Fibroblast of skin of right quadriceps (primary cell): ENCODE measurements around the gene CRHR2.

ENCODE experiments used
- DNase-seq: peaks from one replicate; pipeline ENCODE4 v3.0.0-alpha.2; 2013

The CRHR2 gene

DNA sequence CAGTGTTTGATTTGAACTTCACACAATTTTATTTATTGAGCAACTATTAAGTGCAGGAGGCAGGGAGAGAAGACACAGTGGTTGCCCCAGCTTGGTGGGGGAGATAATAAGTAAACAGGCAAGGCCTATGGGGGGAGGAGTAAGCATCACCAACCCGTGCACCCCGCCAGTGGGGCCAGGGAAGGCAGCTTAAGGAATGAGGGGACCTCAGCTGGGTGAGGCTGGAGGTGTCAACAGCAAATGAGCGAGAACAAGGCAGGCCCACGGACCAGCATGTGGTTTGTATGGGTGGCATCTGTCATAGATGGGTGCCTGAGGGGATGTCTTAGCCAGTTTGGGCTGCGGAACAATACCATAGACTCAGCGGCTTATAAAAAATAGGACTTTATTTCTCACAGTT lies 24.1 kb upstream of the CRHR2 start:
- no peak for DNase-seq

DNA sequence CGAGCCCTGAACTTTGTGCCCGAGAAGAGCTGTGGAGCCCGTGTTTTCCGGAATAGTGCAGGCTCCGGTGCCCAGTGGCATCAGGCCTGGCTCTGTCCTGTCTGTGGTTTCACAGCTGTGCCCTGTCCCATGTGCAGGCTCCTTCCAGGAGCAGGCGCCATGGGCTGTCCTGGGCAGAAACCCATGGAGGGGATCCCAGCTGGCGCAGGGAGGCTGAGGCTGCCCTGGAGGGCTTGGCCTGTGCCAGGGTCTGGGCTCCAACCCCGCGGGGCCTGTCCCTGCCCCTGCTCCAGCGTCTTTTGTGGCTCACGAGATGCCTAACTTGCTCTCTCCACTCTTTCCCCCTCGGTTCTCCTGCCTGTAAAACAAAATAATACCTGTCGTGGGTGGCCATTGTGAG lies 23.3 kb upstream of the CRHR2 start:
- no peak for DNase-seq

DNA sequence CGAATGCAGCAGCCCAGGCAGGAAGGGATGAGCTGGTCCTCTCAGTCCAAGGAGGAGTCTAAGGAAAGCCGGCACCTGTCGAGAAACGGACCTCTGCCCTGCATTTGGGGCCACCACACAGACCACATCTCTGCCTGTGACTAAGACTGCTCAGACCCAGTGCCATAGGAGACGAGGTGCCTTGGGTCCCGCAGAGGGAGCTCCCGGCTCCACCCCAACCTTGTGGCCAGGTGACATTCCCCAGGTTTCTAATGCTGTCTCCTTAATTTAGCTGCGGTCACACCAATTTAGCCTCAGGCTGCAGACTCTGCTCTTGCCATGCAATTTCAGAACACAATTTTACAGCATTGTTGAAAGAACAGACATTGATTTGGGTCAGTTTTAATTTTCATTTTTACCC lies 22.8 kb upstream of the CRHR2 start:
- DNase-seq = no peak

DNA sequence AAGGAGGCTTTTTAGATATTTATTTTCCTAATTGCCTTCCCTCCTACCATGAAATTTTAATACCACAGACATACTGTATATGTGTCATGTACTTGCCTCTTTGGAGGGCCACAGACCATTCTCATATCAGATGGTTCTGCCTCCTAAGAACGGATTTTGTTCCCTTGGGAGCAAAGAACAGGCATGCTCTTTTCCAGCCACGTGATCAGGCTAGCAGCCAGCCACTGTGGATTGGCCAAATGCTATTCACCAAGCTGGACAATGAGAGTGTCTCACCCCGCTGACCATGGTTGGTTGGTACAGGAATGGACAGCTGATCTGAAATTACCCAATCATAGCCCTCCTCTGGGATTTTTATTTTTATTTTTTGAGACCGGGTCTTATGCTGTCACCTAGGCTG lies 21.5 kb upstream of the CRHR2 start:
- no peak for DNase-seq

DNA sequence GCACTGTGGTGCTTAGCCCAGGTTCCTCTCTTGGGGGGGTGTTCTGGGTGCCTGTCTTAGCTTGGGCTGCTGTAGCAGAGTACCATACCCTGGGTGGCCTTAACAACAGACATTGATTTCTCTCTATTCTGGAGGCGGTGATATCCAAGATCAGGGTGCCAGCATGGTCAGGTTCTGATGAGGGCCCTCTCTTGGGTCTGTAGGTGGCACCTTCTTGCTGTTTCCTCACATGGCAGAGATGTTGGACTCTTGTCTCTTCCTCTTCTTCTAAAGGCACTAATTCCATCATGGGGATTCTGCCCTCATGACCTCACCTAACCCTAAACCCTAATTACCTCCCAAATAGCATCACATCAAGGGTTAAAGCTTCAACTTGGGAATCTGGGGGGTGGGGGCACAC lies 19.9 kb upstream of the CRHR2 start:
- no peak for DNase-seq

DNA sequence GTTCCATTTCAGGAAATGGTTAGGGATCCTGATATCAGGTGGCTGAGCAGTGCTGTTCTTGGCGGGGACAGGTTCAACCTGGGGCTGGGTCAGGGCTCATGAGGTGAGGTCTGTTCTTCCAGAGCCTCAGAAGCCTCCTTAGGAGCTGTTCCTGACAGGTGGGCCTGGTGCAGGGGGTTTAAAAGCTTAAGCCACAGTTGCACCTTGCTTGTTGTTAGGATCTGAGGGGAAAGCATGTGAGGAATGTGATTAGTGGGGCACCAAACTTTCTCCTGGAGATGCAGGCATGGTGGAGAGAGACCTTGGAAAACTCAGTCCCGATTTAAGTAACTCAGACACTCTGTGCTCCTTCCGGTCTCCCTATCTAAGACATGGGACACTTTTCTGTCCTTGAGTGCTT lies 18.7 kb upstream of the CRHR2 start:
- no peak for DNase-seq

DNA sequence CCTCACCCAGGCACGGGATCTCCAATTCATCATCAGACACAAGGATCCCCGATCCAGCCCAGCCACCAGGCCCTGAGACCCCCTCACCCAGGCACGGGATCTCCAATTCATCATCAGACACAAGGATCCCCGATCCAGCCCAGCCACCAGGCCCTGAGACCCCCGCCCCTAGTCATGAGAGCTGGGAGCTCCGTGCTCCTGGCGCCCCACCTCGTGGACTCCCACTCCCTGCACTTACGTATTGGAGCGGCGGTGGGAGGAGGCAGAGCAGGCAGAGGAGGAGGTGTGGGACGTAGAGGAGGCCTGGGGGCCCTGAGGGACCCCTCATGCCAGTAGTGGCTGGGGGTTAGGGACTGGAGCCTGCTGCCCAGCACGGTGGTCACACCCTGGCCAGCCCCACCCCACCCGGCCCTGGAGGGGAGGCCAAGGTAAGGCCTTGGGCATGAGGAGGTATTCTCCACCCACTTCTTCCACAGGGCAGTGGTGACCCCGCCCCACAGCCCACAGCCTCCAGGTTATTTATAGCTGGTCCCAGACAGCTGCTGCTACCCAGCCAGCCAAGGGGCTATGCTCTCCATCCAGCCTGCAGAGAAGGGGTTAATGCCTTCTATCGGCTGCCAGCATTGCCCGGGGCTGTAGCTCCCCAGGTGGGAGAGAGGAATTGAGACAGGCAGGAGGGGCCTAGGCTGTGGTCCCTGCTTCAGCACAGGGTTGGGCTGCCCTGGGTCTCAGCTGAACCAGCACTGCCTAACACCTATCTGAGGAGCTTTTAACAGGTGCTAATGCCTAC lies 17.6 kb upstream of the CRHR2 start:
- no peak for DNase-seq

DNA sequence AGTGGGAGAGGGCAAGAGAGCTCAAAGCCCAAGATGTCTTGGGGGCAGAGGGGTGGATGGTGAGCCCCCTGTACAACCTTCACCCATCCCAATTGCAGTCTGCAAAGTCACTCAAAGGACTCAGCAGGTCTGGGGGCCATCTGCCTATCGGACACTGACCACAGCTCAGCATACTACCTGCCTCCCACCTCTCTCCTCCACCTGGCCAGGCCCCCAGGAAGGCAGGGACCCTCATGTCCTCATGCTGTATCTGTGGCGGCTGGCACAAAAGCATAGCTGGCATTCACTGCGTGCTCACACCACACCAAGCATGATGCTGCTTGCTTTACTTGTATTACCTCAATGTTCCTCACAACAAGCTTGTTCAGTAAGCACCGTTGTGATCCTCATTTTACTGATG lies 16.2 kb upstream of the CRHR2 start:
- no peak for DNase-seq

DNA sequence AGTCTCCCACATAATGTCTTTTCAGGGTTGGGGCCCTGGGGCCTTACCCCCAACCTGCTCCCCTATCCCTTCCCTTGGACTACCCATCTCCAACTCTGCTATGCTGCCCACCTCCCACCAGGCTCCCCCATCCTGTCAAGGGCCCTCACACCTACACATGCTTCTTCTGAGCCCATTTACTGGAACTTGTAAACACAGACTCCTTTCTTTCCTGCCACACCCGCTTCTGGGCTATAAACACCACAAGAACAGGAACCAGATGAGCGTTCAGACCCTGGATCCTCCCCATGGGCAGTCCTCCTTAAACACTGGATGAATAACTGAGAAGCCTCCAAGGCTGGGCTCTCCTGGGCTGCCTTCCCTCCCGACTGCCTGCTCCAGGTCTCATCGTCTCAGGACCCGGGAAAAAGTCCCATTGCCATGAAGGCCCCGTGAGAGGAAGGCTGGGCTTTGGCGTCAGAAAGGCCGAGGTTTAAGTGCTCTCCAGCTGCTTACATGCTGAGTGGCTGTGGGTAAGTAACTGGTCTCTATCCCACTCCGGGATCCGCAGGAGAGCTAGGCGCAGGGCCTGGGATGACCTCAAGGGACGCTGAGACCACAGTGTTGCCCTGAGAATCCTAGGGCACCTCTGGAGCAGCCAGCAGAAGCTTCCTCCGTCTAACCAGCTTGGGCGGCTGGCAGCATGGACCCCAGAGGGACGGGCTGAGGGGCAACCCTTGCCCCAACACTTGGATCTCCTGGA lies 15.6 kb upstream of the CRHR2 start:
- no peak for DNase-seq

DNA sequence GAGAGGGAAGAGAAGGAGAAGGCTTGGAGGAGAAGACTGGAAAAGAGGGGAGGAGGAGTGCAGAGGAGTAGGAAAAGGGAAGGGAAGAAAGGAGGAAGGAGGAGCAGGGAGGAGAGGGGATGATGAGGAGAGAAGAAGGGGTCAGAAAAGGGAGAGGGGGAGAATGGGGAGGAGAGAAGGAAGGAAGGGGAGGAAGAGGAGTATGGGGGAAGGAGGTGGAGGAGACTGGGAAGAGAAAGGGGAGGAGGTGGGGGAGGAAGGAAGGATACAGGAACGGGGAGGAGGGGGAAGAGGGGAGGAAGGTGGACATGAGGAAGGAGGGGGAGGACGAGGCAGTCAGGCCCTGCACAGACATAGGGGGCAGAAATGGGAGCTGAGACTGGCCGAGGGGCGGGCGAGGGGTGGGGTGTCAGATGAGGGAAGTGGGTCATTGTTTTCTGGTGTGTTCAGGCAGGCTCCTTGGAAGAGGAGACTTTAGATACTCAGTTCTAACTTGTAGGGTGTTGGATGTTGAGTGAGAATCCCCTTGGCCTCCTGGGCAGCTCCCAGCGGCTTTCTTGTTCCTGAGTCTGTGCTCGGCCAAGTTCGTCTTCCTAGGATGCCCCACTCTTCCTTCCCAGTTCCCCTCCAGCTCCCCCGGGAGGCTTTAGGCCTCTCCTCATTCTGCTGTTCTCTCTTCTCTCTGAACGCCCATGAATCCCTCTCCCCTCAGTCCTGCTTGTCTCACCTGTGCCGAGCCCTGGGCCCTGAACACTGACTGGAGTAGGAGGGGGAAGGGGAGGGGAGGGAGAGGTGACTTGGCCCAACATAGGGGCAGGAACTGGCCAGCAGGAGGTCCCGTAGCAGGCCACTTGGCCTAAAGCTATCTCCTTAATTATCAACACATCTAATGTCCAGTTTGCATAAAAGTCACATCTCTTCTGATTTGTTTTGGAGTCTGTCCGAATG lies 12.8 kb upstream of the CRHR2 start:
- DNase-seq = no peak

DNA sequence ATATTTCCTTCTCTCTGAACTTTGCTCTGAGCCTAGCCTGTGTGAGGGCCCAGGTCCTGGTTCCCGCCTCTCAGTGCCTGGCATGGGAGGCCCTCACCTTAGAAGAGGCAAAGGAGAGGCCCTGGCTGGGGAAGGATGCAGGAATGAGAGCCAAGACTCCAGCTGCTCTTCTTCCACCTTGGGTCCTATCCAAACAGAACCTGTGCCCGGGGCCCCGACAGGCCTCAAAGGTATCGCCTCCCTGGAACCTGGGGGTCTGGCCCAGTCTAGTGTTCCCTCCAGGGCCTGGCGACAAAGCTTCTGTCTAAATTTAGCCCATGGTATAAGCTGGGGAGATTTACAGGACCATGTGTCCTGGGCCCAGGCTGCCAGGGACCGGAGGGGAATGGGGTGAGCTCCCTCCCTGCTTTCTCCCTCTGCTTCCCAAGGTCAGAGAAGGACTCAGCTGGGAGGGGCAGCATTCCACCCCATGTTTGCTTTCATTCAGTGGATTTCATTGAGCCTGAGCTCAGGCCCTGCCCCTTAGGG lies 12.0 kb upstream of the CRHR2 start:
- DNase-seq = no peak

DNA sequence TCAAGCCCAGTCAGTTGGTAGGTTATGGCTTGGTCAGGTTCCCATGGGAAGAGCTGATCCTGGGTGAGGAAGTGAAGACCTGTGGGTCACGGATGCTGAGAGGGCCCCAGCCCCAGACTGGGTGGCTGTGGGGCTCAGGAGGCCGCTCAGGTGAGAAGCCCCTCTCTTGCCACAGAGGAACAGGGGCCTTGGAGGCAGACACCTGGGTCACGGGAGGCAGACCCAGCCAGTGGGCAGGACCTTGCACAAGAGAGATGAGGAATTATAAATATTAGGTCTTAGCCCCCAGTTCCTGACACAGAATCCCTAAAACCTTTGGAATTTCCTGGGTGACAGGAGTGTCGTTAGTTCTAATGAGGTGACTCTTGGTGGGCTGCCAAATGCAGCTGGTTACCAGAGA lies 10.6 kb upstream of the CRHR2 start:
- no peak for DNase-seq

DNA sequence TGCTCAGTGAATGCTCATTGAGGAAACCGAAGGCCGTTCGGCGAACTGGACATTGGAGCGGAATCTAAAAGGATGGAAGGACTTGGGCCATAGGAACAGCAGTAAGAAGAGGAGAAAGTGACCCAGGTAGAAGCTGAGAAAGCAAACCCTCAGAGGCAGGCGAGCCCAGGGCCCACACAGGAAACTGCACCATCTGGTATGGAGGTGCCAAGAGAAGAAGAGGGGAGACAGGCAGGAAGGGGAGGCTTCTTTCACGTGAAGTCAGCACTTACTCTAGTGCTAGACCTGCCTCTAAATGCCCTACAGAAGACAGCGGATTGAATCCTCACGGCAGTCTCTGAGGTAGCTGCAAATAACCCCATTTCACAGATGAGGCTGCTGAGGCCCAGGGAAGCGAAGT lies 10.2 kb upstream of the CRHR2 start:
- no peak for DNase-seq

DNA sequence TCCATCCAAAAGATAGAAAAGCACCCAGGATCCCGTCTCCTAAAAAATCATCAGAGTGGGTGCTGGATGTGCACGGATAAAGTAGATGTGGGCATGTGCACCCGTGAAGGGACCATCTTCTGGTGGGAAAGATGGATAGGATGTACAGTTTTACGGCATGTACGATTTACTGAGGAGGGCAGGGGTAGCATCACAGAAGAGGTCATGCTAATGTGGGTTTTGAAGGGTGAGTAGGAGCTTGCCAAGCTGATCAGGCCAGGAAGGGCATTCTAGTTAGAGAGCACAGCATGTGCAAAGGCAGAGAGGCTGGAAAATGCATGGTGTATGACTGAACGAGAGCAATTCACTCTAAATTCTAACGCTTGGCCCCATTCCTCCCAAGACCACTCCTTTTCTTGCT lies 7.8 kb upstream of the CRHR2 start:
- no peak for DNase-seq

DNA sequence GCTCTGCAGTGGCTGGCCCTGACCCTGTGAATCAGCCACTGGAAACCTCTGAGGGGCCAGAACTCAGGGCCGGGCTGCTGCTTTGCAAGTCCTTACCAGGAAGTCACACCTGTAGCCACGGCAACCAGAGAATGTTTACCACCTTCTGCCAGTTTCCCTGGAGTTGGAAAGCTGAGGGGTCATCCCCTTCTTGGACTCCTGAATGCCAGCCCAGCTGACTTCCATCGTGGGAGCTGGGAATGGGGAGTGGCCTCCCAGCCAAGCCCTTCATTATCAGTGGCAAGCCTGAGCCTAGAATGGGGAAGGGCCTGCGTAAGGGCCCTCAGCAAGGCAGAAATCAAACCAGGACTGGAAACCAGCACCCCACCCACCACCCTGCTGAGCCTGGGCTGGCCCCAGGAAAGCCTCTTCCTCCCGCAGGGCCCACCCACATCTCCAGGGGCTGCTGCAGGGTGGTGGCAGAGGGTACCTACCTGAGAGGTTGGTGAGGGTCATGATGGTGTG lies 6.5 kb upstream of the CRHR2 start:
- DNase-seq = no peak

DNA sequence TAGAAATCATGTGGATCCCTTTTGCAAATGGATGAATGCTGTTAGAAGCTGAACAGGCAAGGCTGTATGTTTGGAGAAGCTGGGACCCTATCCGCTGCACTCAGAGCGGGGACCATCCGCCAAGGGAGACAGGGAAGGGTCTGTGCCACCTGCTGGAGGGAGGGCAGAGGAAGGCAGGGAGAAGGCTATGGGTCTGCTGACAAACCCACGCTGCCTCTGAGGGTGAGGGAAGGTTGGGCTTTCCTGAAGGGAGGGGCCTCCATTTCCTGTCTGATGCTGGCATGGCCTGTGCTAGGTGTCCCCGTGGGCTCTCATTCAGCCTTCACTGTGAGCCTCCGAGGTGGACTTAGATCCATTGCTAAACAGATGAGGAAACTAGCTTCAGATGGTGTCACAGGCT lies 5.3 kb upstream of the CRHR2 start:
- no peak for DNase-seq

DNA sequence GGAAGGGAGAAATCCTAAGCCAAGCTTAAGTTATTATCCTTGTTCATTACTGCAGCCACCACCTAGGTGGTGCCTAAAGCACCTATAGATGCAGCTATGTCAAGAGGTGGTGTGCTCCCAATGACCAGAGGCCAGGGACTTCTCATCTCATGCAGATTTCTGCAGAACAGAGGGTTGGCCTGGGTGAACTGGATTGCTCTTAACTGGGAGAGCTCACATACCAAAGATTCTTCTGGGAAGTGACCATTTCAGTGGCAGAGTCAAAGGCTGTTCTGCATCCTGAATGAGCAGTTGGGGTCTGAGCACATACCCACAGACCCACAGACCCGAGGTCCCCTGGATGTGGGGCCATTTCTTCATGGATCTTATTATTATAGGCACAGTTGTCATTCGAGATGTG lies 2.1 kb upstream of the CRHR2 start:
- no peak for DNase-seq

DNA sequence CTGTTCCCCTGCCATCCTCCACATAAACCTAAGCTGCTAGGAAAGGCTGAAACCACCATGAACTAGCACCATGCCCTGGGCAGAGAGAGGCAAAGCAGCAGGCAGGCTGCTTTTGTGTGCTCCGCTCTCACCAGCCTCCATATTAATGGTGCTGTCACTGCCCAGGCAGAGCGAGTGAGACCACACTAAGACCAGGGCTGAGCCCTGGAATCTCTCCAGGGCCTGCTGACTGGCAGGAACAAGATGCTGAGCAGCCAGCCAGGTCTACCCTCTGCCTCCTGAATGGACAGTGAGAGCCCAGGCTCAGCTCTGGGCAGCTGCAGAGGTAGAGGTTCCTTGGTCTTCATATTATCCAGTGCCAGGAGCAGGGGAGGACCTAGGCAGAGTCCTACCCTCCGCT lies 1.6 kb upstream of the CRHR2 start:
- no peak for DNase-seq

DNA sequence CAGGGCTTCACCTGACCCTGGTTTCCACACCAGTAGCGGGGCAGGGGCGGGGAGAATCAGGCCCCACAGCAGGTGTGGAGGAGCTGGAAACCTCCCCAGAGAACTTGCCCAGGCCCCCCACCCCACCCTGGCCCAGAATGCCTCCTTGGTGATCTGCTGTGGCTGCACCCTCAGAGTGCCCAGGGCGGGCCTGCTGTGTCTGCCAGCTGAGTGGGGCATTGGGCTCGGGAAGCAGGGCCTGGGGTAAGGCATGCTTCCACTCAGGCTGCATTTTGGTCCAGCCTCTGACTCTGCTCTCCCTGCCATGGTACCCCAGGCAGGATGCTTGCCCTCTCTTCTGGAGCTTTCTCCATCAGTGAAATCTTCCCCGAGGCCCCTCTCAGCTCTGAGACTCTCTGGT lies 1.1 kb upstream of the CRHR2 start:
- no peak for DNase-seq

DNA sequence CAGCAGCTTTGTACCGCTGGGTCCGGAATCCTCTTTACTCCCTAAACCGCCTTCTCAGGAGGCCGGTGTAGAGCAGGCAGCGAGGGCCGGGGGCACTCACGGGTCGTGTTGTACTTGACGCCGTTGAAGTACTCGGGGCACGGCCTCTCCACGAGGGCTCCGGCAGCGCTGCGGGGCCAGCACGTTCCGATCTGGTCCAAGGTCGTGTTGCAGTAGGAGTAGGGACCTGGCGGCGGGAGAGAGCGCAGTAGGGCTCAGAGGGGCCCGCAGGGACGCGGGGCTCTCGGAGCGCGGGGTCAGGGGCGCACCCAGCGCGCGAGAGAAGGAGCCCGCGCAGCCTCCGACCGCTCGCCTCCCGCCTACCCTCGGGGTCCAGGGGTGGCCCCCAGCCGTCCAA lies 443 bp downstream of the CRHR2 start:
- no peak for DNase-seq

DNA sequence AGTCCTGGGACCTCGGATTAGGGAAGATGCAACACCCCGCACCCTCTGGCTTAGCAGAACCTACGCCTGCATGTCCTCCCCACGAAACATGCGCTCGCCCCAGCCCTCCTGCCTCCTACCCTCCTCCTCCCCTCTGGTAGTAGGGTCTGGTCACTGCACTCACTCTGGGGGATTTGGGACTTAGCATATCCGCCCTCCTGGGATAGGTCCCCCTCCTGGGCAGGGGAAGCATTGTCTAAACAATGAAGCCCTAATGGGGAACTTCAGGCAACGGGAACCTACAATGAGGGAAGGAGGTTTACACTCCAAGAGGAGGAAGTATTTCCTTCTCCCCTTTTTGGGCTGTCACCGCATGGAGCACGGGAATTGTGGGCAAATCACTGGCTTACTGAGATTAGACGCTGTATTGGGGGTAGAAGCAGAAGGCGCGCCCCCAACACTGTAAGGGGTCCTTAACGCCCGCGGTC lies 892 bp downstream of the CRHR2 start:
- DNase-seq = no peak

DNA sequence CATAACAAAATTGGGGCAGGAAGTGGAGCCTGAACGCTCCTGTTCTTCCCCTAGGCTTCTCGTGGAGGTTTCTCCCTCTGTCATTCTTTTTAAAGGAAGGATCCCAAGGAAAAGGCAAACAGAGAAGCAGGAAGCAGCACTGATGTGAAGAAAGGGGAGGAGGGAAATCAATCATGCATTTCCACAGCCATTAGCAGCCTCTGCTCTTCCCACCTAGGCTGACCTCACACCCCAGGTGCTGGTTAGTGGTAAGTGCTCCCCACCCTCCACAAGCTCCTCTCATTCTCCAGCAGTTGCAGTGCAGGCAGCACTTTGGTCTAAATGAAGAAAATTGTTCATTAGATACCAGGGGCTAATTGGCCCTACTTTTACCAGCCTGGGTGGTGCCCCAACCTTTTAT lies 2.6 kb downstream of the CRHR2 start:
- no peak for DNase-seq

DNA sequence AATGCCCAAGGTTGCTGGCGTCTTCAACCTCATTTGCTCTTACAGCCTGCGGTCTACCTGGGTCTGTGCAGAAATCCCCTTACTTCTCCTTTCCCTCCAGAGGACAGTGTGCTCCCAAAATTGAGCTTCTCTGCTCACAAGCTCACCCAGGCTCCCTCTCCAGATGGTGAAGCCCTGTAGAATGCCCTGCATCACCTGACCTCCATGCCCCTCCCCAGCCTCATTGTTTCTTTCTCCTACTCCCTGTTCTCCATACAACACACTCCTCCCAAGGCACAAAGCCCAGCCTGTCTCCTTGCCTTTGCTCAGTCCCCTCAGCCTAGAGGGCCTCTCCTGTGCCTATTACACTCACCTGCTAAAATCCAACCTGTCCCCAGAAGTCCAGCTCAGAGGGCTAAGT lies 3.5 kb downstream of the CRHR2 start:
- DNase-seq = no peak
